WTC11 (cell line): ENCODE measurements around the gene MED12. TPM values are rescaled to one million over a fixed set of nuclear protein-coding genes. Genes with fewer than 3 reads are reported as not detected.

Experiments used
- ATAC-seq: fragments of 200-7000 bp; cut with Tn5 transposase; 2 replicates; pipeline ENCODE4 v1.10.0; 2021; ENCODE audit warnings: mild to moderate bottlenecking, moderate library complexity
- CTCF ChIA-PET: fragments of 300-600 bp; sonication (Branson Sonifier 250); formaldehyde crosslinking; loops from one replicate; lab custom pipeline; 2021; ENCODE audit warnings: antibody characterized with exemption; lab: Charles Lee
- POLR2A ChIA-PET: fragments of 350-600 bp; sonication (Branson Sonifier 250); formaldehyde crosslinking; loops from one replicate; lab custom pipeline; 2021; ENCODE audit warnings: antibody characterized with exemption; lab: Charles Lee
- DNase-seq: peaks from one replicate; pipeline ENCODE4 v3.0.0; 2021; ENCODE audit warnings: low spot score
- H3K27ac Mint-ChIP-seq: 2 replicates; pipeline ENCODE4 v1.8.0; 2021; ENCODE audit warnings: mixed read lengths
- H3K27me3 Mint-ChIP-seq: 2 replicates; pipeline ENCODE4 v1.8.0; 2021; ENCODE audit warnings: low read depth, mild to moderate bottlenecking, moderate library complexity, mixed read lengths
- H3K36me3 Mint-ChIP-seq: 2 replicates; pipeline ENCODE4 v1.8.0; 2021; ENCODE audit warnings: mixed read lengths
- H3K4me1 Mint-ChIP-seq: 2 replicates; pipeline ENCODE4 v1.8.0; 2022; ENCODE audit warnings: mixed read lengths
- H3K4me3 Mint-ChIP-seq: 2 replicates; pipeline ENCODE4 v1.8.0; 2021; ENCODE audit warnings: mild to moderate bottlenecking, moderate library complexity, mixed read lengths
- H3K9me3 Mint-ChIP-seq: 2 replicates; pipeline ENCODE4 v1.8.0; 2021; ENCODE audit warnings: mixed read lengths
- ARID4B ChIP-seq: sonication (generic); formaldehyde crosslinking; IDR thresholded peaks from 2 replicates; pipeline ENCODE4 v1.8.0; 2023; ENCODE audit warnings: missing genetic modification reagents, mild to moderate bottlenecking, borderline replicate concordance
- ATF2 ChIP-seq: sonication (generic); formaldehyde crosslinking; IDR thresholded peaks from 2 replicates; pipeline ENCODE4 v1.8.1; 2022; ENCODE audit warnings: low read depth, missing genetic modification reagents, borderline replicate concordance
- CBFB ChIP-seq: sonication (generic); formaldehyde crosslinking; IDR thresholded peaks from 2 replicates; pipeline ENCODE4 v1.8.1; 2022; ENCODE audit warnings: mild to moderate bottlenecking, low read depth, missing genetic modification reagents
- EMX1 ChIP-seq: fragments of 250-450 bp; sonication (Bioruptor Pico); IDR thresholded peaks from 2 replicates; pipeline ENCODE4 v1.8.0; 2021; ENCODE audit warnings: mild to moderate bottlenecking
- IRF1 ChIP-seq: sonication (generic); formaldehyde crosslinking; IDR thresholded peaks from 2 replicates; pipeline ENCODE4 v1.8.0; 2023; ENCODE audit warnings: missing genetic modification reagents
- KAT7 ChIP-seq: sonication (generic); formaldehyde crosslinking; IDR thresholded peaks from 2 replicates; pipeline ENCODE4 v1.8.1; 2023; ENCODE audit warnings: missing genetic modification reagents, mild to moderate bottlenecking, borderline replicate concordance
- NFATC4 ChIP-seq: fragments of 250-450 bp; sonication (Bioruptor Pico); IDR thresholded peaks from 2 replicates; pipeline ENCODE4 v1.9.0; 2021; ENCODE audit warnings: mild to moderate bottlenecking
- NR3C1 ChIP-seq: sonication (generic); formaldehyde crosslinking; conservative IDR thresholded peaks from 2 replicates; pipeline ENCODE4 v1.8.1; 2023; ENCODE audit warnings: low read depth, mild to moderate bottlenecking, missing genetic modification reagents
- OVOL2 ChIP-seq: fragments of 250-450 bp; sonication (Bioruptor Pico); IDR thresholded peaks from 2 replicates; pipeline ENCODE4 v1.9.0; 2021; ENCODE audit warnings: mild to moderate bottlenecking, borderline replicate concordance
- PRDM15 ChIP-seq: sonication (generic); formaldehyde crosslinking; IDR thresholded peaks from 2 replicates; pipeline ENCODE4 v1.8.0; 2022; ENCODE audit warnings: missing genetic modification reagents
- RELA ChIP-seq: sonication (generic); formaldehyde crosslinking; IDR thresholded peaks from 2 replicates; pipeline ENCODE4 v1.8.1; 2022; ENCODE audit warnings: missing genetic modification reagents, mild to moderate bottlenecking, borderline replicate concordance
- RORB ChIP-seq: fragments of 250-450 bp; sonication (Bioruptor Pico); IDR thresholded peaks from 2 replicates; pipeline ENCODE4 v1.9.0; 2021; ENCODE audit warnings: mild to moderate bottlenecking
- TEAD1 ChIP-seq: sonication (generic); formaldehyde crosslinking; IDR thresholded peaks from 2 replicates; pipeline ENCODE4 v1.8.0; 2022; ENCODE audit warnings: mild to moderate bottlenecking, missing genetic modification reagents
- ZNF121 ChIP-seq: sonication (generic); formaldehyde crosslinking; IDR thresholded peaks from 2 replicates; pipeline ENCODE4 v1.8.0; 2023; ENCODE audit warnings: missing genetic modification reagents
- ZNF138 ChIP-seq: sonication (generic); formaldehyde crosslinking; conservative IDR thresholded peaks from 2 replicates; pipeline ENCODE4 v1.8.1; 2022; ENCODE audit warnings: mild to moderate bottlenecking, moderate library complexity, missing genetic modification reagents
- ZNF423 ChIP-seq: fragments of 250-450 bp; sonication (Bioruptor Pico); IDR thresholded peaks from 2 replicates; pipeline ENCODE4 v2.1.2; 2022; ENCODE audit warnings: mild to moderate bottlenecking, moderate library complexity
- total RNA-seq: library from RNA; stranded (reverse); gene quantifications from 3 replicates; pipeline ENCODE4 v1.2.3, GENCODE V29; 2021
- TF ChIP-seq, protein P1 (sequence below): fragments of 200-600 bp; IDR thresholded peaks from 2 replicates; pipeline ENCODE4 v1.8.0; 2022; ENCODE audit warnings: antibody characterized with exemption
- TF ChIP-seq, protein P2 (sequence below): fragments of 250-450 bp; sonication (Bioruptor Pico); IDR thresholded peaks from 2 replicates; pipeline ENCODE4 v1.8.0; 2021; ENCODE audit warnings: mild to moderate bottlenecking
- TF ChIP-seq, protein P3 (sequence below): sonication (generic); formaldehyde crosslinking; IDR thresholded peaks from 2 replicates; pipeline ENCODE4 v1.8.1; 2023; ENCODE audit warnings: mild to moderate bottlenecking, missing genetic modification reagents

MED12 gene
- total RNA-seq, 1 experiment from 2014 or later, result 35.6 TPM

- no peak for TF ChIP-seq PRDM15
- no peak for TF ChIP-seq IRF1 (CRISPR knock-in tag)
These were observed 47.9 kb upstream of the MED12 start (continued) for GRCh38 chrX:71070531-71070930.

GRCh38 chrX:71081330-71082123 lies 36.9 kb upstream of the MED12 start:
- CTCF ChIA-PET, result no interaction called here
- H3K27me3 Mint-ChIP-seq, result no peaks in the 10 kb centered on the region; the same call in 1 of the 2 replicates

More at GRCh38 chrX:71081330-71082123, 36.9 kb upstream of the MED12 start:
- POLR2A ChIA-PET, result no interaction called here
- Mint-ChIP-seq H3K9me3 (no peaks in the 10 kb centered on the region), H3K4me1 (peaks cover 3% of the 10 kb centered on the region; the same call in 1 of the 2 replicates), H3K36me3 (no peaks in the 10 kb centered on the region), H3K4me3 (no peak overlapping the region), H3K27ac (no peak overlapping the region)
- ATAC-seq (no peak), DNase-seq (no peak)
- TF ChIP-seq NFATC4 (CRISPR knock-in tag) (no peak), CBFB (CRISPR knock-in tag) (no peak), RORB (CRISPR knock-in tag) (no peak), IRF1 (CRISPR knock-in tag) (no peak), TEAD1 (CRISPR knock-in tag) (no peak), RELA (no peak), ATF2 (no peak), EMX1 (CRISPR knock-in tag) (no peak), NR3C1 (CRISPR knock-in tag) (no peak), ARID4B (CRISPR knock-in tag) (no peak), ZNF138 (CRISPR knock-in tag) (no peak), ZNF423 (CRISPR knock-in tag) (no peak), ZNF121 (CRISPR knock-in tag) (no peak), KAT7 (CRISPR knock-in tag) (no peak), OVOL2 (CRISPR knock-in tag) (no peak)
- TF ChIP-seq, protein P1, sequence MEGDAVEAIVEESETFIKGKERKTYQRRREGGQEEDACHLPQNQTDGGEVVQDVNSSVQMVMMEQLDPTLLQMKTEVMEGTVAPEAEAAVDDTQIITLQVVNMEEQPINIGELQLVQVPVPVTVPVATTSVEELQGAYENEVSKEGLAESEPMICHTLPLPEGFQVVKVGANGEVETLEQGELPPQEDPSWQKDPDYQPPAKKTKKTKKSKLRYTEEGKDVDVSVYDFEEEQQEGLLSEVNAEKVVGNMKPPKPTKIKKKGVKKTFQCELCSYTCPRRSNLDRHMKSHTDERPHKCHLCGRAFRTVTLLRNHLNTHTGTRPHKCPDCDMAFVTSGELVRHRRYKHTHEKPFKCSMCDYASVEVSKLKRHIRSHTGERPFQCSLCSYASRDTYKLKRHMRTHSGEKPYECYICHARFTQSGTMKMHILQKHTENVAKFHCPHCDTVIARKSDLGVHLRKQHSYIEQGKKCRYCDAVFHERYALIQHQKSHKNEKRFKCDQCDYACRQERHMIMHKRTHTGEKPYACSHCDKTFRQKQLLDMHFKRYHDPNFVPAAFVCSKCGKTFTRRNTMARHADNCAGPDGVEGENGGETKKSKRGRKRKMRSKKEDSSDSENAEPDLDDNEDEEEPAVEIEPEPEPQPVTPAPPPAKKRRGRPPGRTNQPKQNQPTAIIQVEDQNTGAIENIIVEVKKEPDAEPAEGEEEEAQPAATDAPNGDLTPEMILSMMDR, result no peak
- TF ChIP-seq, protein P2, sequence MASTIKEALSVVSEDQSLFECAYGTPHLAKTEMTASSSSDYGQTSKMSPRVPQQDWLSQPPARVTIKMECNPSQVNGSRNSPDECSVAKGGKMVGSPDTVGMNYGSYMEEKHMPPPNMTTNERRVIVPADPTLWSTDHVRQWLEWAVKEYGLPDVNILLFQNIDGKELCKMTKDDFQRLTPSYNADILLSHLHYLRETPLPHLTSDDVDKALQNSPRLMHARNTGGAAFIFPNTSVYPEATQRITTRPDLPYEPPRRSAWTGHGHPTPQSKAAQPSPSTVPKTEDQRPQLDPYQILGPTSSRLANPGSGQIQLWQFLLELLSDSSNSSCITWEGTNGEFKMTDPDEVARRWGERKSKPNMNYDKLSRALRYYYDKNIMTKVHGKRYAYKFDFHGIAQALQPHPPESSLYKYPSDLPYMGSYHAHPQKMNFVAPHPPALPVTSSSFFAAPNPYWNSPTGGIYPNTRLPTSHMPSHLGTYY (CRISPR knock-in tag), result no peak
- TF ChIP-seq, protein P3, sequence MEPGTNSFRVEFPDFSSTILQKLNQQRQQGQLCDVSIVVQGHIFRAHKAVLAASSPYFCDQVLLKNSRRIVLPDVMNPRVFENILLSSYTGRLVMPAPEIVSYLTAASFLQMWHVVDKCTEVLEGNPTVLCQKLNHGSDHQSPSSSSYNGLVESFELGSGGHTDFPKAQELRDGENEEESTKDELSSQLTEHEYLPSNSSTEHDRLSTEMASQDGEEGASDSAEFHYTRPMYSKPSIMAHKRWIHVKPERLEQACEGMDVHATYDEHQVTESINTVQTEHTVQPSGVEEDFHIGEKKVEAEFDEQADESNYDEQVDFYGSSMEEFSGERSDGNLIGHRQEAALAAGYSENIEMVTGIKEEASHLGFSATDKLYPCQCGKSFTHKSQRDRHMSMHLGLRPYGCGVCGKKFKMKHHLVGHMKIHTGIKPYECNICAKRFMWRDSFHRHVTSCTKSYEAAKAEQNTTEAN (CRISPR knock-in tag), result no peak
